ENCODE results near the gene CTNNA2.

CTNNA2 gene

DNA sequence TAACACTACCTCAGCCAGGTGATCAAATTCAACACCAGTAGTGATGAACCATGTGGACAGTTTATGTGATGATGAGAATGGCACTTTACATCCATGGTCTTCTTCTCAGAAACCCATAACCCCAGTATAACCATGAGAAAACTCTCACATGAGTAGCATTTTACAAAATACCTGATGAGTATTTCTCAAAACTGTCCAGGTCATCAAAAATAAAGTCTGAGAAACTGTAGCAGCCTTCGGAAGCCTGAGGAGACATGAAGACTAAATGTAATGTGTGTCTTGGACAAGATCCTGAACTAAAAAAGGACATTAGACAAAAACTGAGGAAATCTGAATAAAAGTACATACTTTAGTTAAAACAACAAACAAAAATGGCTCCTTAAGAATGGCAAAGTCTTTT, 108.9 kb downstream of the CTNNA2 start:
- no peak for DNase-seq (ENCODE audit: low read depth)
- TF ChIP-seq, protein P1, sequence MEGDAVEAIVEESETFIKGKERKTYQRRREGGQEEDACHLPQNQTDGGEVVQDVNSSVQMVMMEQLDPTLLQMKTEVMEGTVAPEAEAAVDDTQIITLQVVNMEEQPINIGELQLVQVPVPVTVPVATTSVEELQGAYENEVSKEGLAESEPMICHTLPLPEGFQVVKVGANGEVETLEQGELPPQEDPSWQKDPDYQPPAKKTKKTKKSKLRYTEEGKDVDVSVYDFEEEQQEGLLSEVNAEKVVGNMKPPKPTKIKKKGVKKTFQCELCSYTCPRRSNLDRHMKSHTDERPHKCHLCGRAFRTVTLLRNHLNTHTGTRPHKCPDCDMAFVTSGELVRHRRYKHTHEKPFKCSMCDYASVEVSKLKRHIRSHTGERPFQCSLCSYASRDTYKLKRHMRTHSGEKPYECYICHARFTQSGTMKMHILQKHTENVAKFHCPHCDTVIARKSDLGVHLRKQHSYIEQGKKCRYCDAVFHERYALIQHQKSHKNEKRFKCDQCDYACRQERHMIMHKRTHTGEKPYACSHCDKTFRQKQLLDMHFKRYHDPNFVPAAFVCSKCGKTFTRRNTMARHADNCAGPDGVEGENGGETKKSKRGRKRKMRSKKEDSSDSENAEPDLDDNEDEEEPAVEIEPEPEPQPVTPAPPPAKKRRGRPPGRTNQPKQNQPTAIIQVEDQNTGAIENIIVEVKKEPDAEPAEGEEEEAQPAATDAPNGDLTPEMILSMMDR (IDR thresholded peaks at IDR 0.05; ENCODE audit: insufficient read depth, low read depth, low read length, missing control alignments) = no peak
- no peak overlapping the region for H3K4me3 ChIP-seq (ENCODE audit: low read depth, low read length)

DNA sequence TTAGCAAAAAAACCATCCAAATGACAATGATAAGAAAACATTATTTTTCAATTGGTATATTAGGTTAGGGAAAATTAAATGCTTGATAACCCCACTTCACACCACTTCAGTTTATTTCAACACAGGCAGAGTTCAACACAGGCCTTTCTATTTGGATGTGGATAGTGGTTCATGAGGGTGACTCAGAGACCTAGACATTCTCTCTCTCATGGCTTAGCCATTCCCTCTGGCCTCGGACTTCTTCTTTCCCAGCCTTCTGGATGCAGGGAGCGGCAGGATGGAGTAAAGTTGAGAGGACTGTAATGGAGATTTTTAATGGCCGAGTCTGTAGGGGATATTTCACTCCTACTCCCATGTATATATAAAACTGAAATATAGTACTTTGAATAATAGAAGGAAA, 109.7 kb downstream of the CTNNA2 start:
- H3K4me3 ChIP-seq (ENCODE audit: low read depth, low read length) = no peak overlapping the region
- TF ChIP-seq, protein P1 (IDR thresholded peaks at IDR 0.05; ENCODE audit: insufficient read depth, low read depth, low read length, missing control alignments) = no peak
- no peak for DNase-seq (ENCODE audit: low read depth)

DNA sequence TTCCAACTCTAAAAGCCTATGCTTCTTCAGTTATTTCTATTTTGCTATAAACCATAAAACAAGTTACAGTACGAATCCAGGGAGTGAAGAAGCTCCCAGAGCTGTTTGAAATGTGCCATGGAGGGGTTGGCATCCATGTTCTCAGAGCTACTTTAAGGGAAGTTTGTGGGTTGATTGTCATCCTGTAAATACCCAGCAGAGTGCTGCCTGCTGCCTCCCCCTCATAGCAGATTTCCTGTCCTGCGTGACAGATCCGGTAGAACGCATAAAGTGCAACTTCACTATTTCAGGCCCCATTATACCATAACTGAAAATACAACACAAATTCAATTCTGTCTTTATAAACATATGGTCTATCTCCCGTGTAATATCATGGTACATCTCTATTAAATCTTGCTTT, 114.4 kb downstream of the CTNNA2 start:
- no peak for DNase-seq (ENCODE audit: low read depth)
- TF ChIP-seq, protein P1 (IDR thresholded peaks at IDR 0.05; ENCODE audit: insufficient read depth, low read depth, low read length, missing control alignments) = no peak
- H3K4me3 ChIP-seq (ENCODE audit: low read depth, low read length) = no peak overlapping the region

DNA sequence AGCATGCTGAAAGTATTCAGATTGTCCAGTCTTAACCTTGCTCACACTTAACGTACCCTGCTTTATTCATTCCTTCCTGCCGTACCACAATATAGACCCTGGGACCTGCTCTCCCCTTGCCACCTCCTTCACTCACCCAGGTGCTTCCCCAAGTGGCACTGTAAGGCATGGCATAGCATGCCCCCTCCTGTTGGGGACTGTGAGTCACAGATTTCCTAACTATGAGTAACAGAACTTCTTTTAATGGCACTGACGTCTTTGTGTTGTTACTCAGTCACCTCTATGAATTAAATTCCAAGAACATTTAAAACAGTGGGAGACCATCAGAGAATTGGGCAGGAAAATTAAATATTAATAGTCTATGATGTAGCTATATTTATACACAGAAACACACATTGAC, 117.2 kb downstream of the CTNNA2 start:
- no peak overlapping the region for H3K4me3 ChIP-seq (ENCODE audit: low read depth, low read length)
- TF ChIP-seq, protein P1 (IDR thresholded peaks at IDR 0.05; ENCODE audit: insufficient read depth, low read depth, low read length, missing control alignments) = no peak
- no peak for DNase-seq (ENCODE audit: low read depth)

DNA sequence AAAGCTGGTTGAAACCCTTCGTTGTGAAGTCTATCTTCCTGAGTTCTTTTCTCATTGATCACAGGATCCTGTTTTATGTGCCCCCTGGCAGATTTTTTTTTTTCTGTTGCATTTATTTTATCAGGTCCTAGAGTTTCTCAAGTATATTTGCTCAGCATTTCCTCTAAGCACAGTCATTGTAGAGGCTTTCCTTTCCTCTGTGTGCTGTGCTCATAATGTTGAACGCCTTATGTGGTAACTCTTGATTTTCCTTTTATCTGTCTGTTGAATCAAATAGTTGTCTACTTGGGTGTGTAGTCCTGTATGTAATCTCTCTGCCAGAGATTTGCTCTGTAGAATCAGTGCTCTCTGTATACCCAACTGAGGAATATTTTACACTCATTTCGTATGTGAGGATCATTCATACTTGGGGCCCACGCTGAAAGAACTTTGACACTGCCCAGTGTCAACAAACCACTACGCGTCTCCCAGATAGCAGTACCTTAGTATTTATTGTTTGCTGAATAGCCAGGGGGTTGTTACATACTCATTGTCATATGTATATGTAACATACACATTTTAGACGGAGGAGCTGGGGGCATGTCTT, 118.2 kb downstream of the CTNNA2 start:
- TF ChIP-seq, protein P1 (IDR thresholded peaks at IDR 0.05; ENCODE audit: insufficient read depth, low read depth, low read length, missing control alignments) = no peak
- H3K4me3 ChIP-seq (ENCODE audit: low read depth, low read length) = no peak overlapping the region
- no peak for DNase-seq (ENCODE audit: low read depth)

DNA sequence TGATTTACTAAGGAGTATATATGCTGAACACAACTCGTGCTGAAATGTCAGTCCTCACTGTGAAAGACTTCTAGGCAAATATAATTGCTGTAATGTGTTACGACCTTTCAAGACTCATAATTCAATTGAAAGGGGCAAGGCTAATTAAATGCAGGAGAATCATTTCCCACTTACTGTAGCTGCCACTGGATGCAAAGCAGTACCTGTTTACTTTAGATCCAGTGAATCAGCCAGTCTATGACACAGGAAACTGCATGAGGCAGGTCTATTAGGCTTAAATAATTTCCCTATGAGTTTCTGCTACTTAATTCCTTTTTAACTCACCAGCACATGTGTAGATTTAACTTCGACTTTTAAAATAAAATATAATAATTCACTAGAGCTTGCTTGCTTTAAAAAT, 125.6 kb downstream of the CTNNA2 start:
- DNase-seq (ENCODE audit: low read depth) = no peak
- H3K4me3 ChIP-seq (ENCODE audit: low read depth, low read length) = no peak overlapping the region
- TF ChIP-seq, protein P1 (IDR thresholded peaks at IDR 0.05; ENCODE audit: insufficient read depth, low read depth, low read length, missing control alignments) = no peak

DNA sequence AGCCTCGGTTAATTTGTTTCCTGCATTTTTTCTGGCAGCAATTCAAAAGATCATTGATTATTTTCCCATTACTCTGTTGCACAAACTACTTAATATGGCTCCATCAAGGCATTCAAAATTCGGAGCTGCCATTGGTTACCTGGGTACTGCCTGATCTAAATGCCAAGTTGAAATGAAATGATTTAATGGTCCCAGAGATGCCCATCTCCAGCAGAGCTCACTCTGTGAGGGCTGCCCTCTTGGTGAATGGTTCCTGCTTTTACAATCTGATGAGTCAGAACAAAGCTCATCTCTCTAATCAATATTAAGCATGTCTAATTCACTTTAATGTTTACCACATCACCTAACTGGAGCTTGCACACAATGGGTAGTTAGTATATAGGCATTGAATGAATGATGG, 126.1 kb downstream of the CTNNA2 start:
- no peak overlapping the region for H3K4me3 ChIP-seq (ENCODE audit: low read depth, low read length)
- no peak for DNase-seq (ENCODE audit: low read depth)
- TF ChIP-seq, protein P1 (IDR thresholded peaks at IDR 0.05; ENCODE audit: insufficient read depth, low read depth, low read length, missing control alignments) = no peak
